ENCODE measurements around the gene ST3GAL6.

ST3GAL6 gene

DNA sequence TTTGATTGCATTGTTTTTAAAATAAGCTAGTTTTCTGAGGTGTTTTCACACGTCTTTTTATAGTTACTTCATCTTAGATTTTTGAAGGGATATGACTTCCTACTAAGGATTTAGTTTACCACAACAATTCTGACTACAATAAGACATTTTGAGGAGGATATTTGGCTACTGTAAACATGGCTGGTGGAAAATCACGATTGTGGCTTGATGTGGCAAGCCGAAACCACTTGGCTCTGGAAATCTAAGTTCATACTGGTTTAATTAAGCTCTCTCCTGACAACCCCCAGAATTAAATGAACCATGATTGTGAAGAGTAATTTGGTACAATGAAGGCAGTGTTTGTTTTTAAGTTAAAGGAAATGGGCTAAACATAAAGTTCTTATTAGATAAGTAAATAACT is 30.8 kb downstream of the ST3GAL6 start:
- Histone ChIP-seq H3F3A (ENCODE audit: insufficient read depth, low read length) (peaks cover 74% of the 10 kb centered on the region), H3K4me2 (ENCODE audit: low read depth, low read length) (no peak overlapping the region), H3K4me1 (ENCODE audit: low read length) (no peaks in the 10 kb centered on the region), H4K20me1 (ENCODE audit: insufficient read depth, low read length) (peaks cover 8% of the 10 kb centered on the region; the same call in 1 of the 2 replicates), H3K79me2 (ENCODE audit: low read length) (peaks cover 32% of the 10 kb centered on the region), H2AFZ (ENCODE audit: low read length) (no peak overlapping the region), H3K9me2 (replicated peaks; ENCODE audit: insufficient read depth, low read length) (no peaks in the 10 kb centered on the region), H3K27ac (ENCODE audit: low read length) (no peak overlapping the region), H3K9me3 (replicated peaks; ENCODE audit: insufficient read depth, low read length) (no peaks in the 10 kb centered on the region), H3K9ac (ENCODE audit: low read length) (no peak overlapping the region), H3K4me3 (ENCODE audit: low read length) (no peak overlapping the region), H3K36me3 (replicated peaks; ENCODE audit: insufficient read depth, low read length) (peaks cover 33% of the 10 kb centered on the region; the same call in 1 of the 2 replicates), H3K27me3 (replicated peaks; ENCODE audit: insufficient read depth, low read length) (no peaks in the 10 kb centered on the region)
- TF ChIP-seq EZH2 (optimal IDR thresholded peaks at IDR 0.05; ENCODE audit: low read depth, low read length) = no peak
- no peak for TF ChIP-seq CTCF (IDR thresholded peaks at IDR 0.05; ENCODE audit: low read length)
- TF ChIP-seq EZH2phosphoT487 (IDR thresholded peaks at IDR 0.05; ENCODE audit: low read length) = no peak
- DNase-seq = no peak

- peaks cover 62% of the 10 kb centered on the region for H3F3A ChIP-seq (ENCODE audit: insufficient read depth, low read length)
- no peak for DNase-seq
- no peak for TF ChIP-seq CTCF (IDR thresholded peaks at IDR 0.05; ENCODE audit: low read length)
- no peak for TF ChIP-seq EZH2phosphoT487 (IDR thresholded peaks at IDR 0.05; ENCODE audit: low read length)
- peaks cover 8% of the 10 kb centered on the region; the same call in 1 of the 2 replicates for H3K79me2 ChIP-seq (ENCODE audit: low read length)
- no peaks in the 10 kb centered on the region for H4K20me1 ChIP-seq (ENCODE audit: insufficient read depth, low read length)
- H3K27me3 ChIP-seq (replicated peaks; ENCODE audit: insufficient read depth, low read length) = no peaks in the 10 kb centered on the region
- no peak overlapping the region for H3K27ac ChIP-seq (ENCODE audit: low read length)
- H2AFZ ChIP-seq (ENCODE audit: low read length) = no peak overlapping the region
- no peak overlapping the region for H3K9ac ChIP-seq (ENCODE audit: low read length)
- H3K4me2 ChIP-seq (ENCODE audit: low read depth, low read length) = no peak overlapping the region
- no peaks in the 10 kb centered on the region for H3K9me2 ChIP-seq (replicated peaks; ENCODE audit: insufficient read depth, low read length)
- H3K9me3 ChIP-seq (replicated peaks; ENCODE audit: insufficient read depth, low read length) = no peaks in the 10 kb centered on the region
- H3K4me3 ChIP-seq (ENCODE audit: low read length) = no peak overlapping the region
- H3K36me3 ChIP-seq (replicated peaks; ENCODE audit: insufficient read depth, low read length) = peaks cover 20% of the 10 kb centered on the region; the same call in 1 of the 2 replicates
- no peaks in the 10 kb centered on the region for H3K4me1 ChIP-seq (ENCODE audit: low read length)
Observed at GRCh38 chr3:98796334-98796733, 33.2 kb downstream of the ST3GAL6 start.

DNA sequence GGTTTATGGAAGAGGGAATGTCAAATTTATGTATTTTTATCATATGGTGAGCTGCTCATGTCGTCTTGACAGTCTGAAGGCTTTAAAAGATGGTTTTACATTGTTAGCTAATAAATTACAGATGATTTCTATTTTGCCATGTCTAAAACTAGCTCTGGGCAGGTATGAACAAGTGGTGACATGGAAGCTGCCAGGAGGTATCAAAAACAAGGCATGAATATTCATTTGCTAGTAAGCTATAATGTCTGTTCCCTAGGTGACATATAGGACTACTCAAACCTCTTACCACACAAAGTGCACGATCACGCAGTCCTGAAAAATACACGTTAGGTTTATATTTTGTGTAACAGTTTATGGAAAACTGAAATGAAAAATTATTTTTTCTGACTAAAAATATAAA is 34.8 kb downstream of the ST3GAL6 start:
- Histone ChIP-seq H3K9ac (ENCODE audit: low read length) (no peak overlapping the region), H3K9me3 (replicated peaks; ENCODE audit: insufficient read depth, low read length) (no peaks in the 10 kb centered on the region), H3K79me2 (ENCODE audit: low read length) (no peaks in the 10 kb centered on the region), H2AFZ (ENCODE audit: low read length) (no peak overlapping the region), H3K27ac (ENCODE audit: low read length) (no peak overlapping the region; the same call in 1 of the 2 replicates), H3K4me2 (ENCODE audit: low read depth, low read length) (no peak overlapping the region), H3K36me3 (replicated peaks; ENCODE audit: insufficient read depth, low read length) (peaks cover 19% of the 10 kb centered on the region; the same call in 1 of the 2 replicates), H3F3A (ENCODE audit: insufficient read depth, low read length) (peaks cover 60% of the 10 kb centered on the region), H4K20me1 (ENCODE audit: insufficient read depth, low read length) (no peaks in the 10 kb centered on the region), H3K9me2 (replicated peaks; ENCODE audit: insufficient read depth, low read length) (no peaks in the 10 kb centered on the region), H3K4me3 (ENCODE audit: low read length) (no peak overlapping the region), H3K27me3 (replicated peaks; ENCODE audit: insufficient read depth, low read length) (no peaks in the 10 kb centered on the region), H3K4me1 (ENCODE audit: low read length) (no peaks in the 10 kb centered on the region)
- TF ChIP-seq CTCF (IDR thresholded peaks at IDR 0.05; ENCODE audit: low read length) (no peak), EZH2phosphoT487 (IDR thresholded peaks at IDR 0.05; ENCODE audit: low read length) (no peak), EZH2 (optimal IDR thresholded peaks at IDR 0.05; ENCODE audit: low read depth, low read length) (no peak)
- DNase-seq = no peak

Data from MM.1S (cell line).